ENCODE measurements around the gene LARP1.
"Not testable (repeated sequence)": the region's sequence is repeated elsewhere in the genome, so short reads cannot be mapped to it uniquely, and the experiment has no call there.

The LARP1 gene

GRCh38 chr5:154797762-154798161, 42.6 kb downstream of the LARP1 start:
- no peak for DNase-seq

GRCh38 chr5:154800582-154800981, 45.4 kb downstream of the LARP1 start:
- no peak for DNase-seq

DNA sequence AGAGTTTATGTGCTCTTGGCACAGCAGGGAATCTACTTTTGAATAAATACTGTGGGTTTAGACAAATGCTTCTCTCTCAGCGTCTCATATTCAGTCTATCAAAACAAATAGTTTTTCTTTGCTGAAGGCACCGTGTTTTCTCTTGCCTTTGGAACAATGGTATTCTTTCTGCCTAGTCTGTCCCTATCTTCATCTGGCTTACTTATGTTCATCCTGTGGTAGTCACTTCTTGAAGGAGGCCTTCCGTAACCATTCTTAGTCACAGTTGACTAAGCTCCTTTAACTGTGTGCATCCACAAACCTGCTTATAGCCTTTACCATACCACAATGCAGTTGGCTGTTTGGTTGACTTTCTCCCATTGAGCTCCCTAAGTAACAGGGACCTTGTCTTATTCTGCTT, 45.9 kb downstream of the LARP1 start:
- no peak for DNase-seq

DNA sequence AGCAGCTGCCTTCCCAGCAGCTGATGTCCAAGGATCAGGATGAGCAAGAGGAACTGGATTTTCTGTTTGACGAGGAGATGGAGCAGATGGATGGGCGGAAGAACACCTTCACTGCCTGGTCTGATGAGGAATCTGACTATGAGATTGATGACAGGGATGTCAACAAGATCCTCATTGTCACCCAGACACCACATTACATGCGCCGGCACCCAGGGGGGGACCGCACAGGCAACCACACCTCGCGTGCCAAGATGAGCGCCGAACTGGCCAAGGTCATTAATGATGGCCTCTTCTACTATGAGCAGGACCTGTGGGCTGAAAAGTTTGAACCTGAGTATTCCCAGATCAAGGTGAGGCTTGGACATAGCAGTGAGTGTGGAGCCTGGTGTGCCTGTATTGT, 46.9 kb downstream of the LARP1 start:
- no peak for DNase-seq

DNA sequence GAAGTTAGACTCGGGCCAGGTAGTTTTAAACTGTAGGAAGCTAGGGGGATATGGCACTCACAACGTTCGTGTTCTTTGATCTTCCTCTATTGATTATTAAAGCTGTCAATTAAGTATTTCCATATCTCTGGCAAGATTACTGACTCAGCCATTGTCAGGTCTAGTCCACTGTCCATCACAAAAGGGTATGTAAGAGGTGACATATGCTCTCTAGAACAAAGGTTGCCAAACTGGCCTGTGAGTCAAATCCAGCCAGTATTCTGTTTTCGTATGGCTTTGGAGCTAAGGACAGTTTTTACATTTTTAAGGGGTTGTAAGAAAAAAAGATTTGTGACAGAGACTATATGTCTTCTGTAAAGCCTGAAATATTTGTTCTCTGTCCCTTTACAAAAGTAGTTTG, 51.0 kb downstream of the LARP1 start:
- no peak for DNase-seq

DNA sequence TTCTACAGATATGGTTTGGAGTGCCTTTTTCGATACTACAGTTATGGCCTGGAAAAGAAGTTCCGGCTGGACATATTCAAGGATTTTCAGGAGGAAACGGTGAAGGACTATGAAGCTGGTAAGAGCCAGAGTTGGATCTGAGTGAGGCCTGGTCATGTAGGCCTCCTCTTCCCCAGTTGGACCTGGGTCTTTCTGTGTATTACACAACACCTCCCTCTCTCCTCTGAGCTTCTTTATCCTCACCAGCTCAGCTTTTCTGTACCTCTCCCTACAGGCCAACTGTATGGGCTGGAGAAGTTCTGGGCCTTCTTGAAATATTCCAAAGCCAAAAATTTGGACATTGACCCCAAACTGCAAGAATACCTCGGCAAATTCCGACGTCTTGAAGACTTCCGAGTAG, 56.1 kb downstream of the LARP1 start:
- no peak for DNase-seq

DNA sequence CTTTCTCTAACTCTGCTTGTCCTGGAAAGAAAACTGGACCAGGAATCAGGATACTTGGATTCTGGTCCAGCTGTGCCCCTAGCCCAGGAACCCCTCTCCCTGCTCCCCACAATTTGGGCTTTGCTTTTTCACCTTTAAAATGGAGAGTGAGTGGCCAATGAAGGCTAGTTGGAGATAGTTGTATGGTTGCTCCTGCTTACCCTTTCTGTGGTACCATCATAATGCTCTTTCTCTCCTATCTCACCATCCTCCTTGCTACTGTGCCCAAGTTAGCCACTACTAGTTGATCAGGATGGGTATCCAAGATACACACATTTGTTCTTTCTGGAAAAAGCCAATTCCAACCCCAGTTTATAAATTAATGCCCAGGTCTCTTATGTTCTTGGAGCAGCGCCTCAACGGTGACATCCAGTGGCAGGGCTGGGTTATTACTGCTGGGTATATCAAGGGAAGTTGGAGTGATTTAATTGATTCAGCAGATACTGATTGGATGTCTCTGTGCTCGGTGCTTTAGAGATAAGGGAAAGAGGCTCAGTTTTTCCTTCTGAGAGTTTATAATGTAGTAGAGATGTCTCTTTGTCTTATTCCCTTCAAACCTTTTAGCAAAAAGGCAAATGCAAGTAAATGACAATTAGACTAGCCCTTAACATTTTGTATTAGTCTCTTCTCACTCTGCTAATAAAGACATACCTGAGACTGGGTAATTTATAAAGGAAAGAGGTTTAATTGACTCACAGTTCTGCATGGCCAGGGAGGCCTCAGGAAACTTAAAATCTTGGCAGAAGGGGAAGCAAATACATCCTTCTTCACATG, 56.7 kb downstream of the LARP1 start:
- peak; percentile 36 for DNase-seq

DNA sequence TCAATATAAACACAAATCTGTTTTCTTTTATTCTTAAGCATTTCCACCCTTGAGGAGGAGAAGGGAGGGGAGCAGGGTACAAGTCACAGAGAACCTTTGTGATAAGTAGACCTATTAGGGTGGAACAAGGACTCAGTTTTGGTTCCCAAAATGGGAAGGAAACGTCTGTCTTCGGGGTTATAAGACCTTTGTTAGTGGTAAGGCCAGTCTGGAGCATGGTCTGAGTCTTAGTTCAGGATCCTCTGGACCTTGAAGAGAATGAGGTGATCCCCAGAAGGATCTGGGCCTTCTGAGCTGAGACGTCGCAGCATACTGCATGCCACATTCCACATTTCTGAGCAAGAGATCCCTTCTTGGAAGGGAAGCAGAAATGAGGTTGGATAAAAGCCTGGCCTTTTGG, 58.0 kb downstream of the LARP1 start:
- DNase-seq: no peak

GRCh38 chr5:154813736-154814135, 58.6 kb downstream of the LARP1 start:
- no peak for DNase-seq

- no peak for DNase-seq
These were observed 59.8 kb downstream of the LARP1 start for GRCh38 chr5:154815025-154815424.

DNA sequence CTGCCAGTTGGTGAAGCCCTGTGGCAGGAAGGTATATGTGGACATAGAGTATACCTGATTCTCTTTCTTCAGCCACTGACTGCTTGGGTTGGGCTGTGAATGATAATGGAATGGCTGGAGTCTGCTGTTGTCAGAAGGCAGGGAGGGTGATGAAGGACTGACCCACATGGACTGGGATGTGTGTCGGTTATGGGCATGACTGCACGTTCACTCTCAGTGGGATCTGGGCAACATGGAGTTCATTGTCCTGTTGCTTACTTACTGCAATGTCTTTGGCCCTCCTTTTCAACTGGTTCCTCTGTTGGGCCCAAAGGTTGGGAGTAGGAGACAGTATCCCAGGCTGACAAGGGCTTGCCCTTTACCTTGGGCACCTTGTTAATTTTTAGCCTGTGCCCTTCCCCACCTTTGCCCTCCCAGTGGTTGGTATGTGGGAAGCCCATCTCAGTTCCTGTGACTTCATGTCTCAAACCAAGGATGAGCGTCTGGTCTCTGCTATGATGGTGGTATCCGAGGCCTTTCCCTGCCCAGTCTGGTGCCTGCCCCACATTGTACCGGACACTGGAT, 60.6 kb downstream of the LARP1 start:
- no peak for DNase-seq

- DNase-seq: no peak
These were observed 61.8 kb downstream of the LARP1 start for GRCh38 chr5:154816891-154817492.

GRCh38 chr5:154817815-154818214, 62.6 kb downstream of the LARP1 start:
- no peak for DNase-seq

DNA sequence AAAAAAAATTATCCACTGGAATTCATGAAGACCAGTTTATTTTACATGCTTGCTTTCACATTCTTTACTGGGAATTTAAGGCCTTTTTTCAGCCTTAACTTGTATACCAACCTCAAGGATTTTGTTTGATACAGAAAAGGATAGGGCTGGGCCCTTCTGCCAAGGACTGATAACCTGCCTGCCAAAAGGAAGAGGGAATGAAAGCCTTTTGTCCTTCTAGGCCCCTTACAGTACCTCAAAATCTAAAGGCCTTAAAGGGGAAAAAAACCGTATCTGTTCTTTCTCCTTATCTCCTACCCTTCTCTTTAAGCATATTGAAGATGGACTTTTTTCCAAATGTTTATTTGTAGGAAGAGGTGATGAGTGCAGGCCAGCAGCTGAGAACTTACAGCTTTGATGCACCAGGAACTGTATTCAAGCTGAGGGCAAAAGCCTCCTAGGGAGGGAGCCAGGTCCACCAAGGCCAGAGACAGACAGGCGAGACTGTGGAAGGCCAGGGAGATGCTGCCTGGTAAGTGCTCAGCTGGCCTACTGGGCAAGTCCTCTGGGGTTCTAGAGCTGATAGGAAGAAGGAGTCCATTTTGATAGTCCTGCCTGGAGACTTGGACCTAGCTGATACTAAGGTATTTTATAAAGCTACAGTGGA, 63.4 kb downstream of the LARP1 start:
- DNase-seq: no peak

DNA sequence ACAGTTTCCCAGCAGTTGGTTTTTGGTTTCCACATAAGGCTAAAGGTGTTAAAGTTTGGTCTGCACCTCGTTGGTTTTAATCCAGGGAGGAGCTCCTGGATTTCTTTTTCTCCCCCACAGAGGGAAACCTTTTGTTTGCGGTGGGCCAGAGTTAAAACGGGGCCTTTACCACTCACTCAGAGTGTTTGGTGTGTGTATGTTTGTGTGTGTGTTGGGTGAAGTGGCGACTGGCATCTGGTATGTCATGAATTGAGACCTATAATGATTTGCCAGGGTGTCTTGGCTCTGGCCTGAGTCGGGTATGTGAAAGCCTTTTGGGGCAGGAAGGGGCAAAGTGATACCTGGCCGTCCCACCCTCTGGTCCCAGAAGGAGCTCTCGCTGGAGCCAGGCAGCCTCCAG, 64.4 kb downstream of the LARP1 start:
- DNase-seq: no peak

DNA sequence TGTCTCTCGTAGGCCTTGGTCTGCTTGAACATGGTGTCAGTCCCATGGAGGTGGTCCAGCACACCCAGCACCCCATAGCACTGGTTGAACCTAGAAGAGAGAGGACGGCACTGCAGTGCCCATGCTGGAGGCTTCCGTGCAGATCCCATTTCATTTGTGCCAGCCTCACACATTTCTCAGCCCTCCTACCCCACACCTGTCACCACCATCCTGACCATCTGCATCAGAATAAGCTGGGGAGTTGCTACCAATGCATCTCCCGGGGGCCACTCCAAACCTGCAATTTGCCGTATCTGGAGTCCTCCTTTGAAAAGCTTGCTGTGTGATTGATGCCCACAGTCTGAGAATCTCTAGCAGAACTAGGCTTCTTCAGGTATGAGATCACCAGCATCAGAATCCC, 65.2 kb downstream of the LARP1 start:
- no peak for DNase-seq

GRCh38 chr5:154822896-154823295, 67.7 kb downstream of the LARP1 start:
- not testable (repeated sequence) for DNase-seq

DNA sequence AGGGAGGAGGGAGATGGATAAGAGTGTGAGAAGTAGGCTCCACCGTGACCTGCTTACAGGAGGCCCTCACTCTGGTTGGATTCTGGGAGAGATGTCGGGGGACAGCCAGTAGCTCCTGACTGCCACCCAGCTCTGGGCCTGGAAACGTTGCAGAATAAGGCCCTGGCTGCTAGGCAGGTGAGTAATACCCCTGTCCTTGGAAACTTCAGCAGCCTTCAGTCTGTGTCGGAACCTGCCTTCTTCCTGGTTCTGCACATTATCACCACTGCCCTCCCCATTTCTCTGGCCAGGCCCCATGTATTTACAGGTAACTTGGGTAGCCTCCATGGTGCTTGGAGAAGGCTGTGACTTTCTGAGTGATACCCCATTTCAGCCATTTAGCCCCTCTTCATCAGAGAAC, 68.4 kb downstream of the LARP1 start:
- no peak for DNase-seq

- no peak for DNase-seq
These were observed 68.9 kb downstream of the LARP1 start for GRCh38 chr5:154824070-154824469.

DNA sequence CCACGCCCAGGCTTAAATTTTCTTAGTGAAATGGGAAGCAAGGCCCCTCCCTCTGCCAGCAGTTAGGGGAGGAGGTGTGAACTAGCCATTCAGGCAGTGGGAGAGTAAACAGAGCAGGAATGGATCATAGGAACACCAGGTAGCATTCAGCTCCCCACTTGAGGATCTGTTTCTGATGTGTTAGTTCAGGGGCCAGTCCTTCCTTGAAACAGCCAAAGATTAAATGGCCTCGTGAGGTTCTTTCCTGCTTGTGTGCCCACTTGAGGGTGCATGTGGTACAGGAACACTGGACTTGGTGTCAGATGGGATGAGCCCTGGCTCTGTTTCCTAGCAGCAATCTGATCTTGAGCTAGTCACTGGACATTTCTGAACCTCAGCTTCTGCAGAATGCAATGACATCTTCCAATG, 74.0 kb downstream of the LARP1 start:
- peak; percentile 88 for DNase-seq

DNA sequence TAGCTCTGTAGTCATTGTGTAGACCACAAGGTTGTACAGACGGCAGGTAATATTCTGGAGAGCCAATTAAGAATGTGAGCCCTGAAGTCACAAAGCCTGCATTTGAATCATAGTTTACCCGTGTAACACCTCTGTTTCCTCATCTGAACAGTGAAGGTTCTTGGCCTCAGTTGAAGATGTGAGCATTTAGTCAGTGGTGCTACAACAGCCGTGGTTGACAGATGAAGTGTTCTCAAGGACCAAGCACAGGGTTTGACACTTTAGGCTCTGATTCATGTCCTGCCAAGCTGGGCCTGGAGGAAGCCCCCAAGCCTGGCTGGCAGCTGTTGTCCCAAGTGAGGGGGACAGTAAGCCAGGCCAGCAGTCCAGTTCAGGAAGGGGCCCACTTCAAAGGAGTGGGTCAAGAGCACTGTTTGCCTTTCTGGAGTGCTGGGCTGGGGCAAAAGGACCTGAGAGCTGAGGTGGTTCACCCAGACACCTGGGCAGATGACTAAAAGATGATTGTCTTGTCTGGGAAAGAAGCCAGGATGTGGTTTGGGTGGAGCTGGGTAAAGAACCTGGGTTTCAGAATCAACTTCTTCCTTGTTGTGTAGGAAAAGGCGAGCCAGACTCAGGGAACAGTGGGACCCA, 74.5 kb downstream of the LARP1 start:
- DNase-seq: peak; percentile 93

DNA sequence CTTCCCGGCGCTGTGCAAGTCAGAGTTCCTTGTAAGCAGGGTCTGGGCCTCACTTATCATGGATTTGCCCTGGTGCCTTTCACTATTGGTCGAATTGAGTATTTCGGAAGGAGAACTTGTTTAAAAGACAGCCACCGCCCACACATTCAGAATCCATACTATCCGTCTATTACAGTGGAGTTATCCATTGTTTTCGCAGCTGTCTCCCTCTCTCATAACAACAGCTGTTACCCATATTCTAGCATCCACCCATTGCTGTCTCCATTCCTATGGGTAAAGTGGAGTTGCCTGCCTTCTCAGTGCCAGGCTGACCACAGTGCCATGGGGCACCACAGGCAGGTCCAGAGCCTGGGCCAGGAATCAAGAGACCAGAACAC, 75.0 kb downstream of the LARP1 start:
- peak; percentile 39 for DNase-seq

GRCh38 chr5:154830596-154830995, 75.4 kb downstream of the LARP1 start:
- no peak for DNase-seq

GRCh38 chr5:154831451-154831850, 76.3 kb downstream of the LARP1 start:
- no peak for DNase-seq
